HG03571 (cell line): ENCODE data around the gene FYB1.
"Not testable (repeated sequence)": the region's sequence is repeated elsewhere in the genome, so short reads cannot be mapped to it uniquely, and the experiment has no call there.

Source experiments
- ATAC-seq: cut with Tn5 transposase; IDR thresholded peaks from one replicate; pipeline ENCODE4 v1.9.1; 2021; ENCODE audit not compliant: unreplicated experiment

Gene FYB1

GRCh38 chr5:39189292-39189955, 29.9 kb downstream of the FYB1 start:
- no peak for ATAC-seq

- ATAC-seq, result no peak
Measured at GRCh38 chr5:39187831-39188731, 31.3 kb downstream of the FYB1 start.

GRCh38 chr5:39186722-39187539, 32.4 kb downstream of the FYB1 start:
- no peak for ATAC-seq

GRCh38 chr5:39186289-39186688, 33.1 kb downstream of the FYB1 start:
- ATAC-seq, result no peak

GRCh38 chr5:39185761-39186160, 33.6 kb downstream of the FYB1 start:
- no peak for ATAC-seq

- ATAC-seq, result not testable (repeated sequence)
Measured at GRCh38 chr5:39179561-39179960, 39.8 kb downstream of the FYB1 start.

- no peak for ATAC-seq
Measured at GRCh38 chr5:39178861-39179260, 40.5 kb downstream of the FYB1 start.

GRCh38 chr5:39178171-39178570, 41.2 kb downstream of the FYB1 start:
- no peak for ATAC-seq

- peak; percentile 82 for ATAC-seq
Measured at GRCh38 chr5:39177631-39177964, 41.8 kb downstream of the FYB1 start.

- peak; percentile 31 for ATAC-seq
Measured at GRCh38 chr5:39176759-39177630, 42.4 kb downstream of the FYB1 start.

GRCh38 chr5:39175273-39175955, 43.9 kb downstream of the FYB1 start:
- ATAC-seq, result no peak

GRCh38 chr5:39173069-39173468, 46.3 kb downstream of the FYB1 start:
- no peak for ATAC-seq

- no peak for ATAC-seq
Measured at GRCh38 chr5:39172593-39172992, 46.8 kb downstream of the FYB1 start.

GRCh38 chr5:39171647-39172046, 47.7 kb downstream of the FYB1 start:
- no peak for ATAC-seq

GRCh38 chr5:39169081-39169480, 50.3 kb downstream of the FYB1 start:
- ATAC-seq, result no peak

- no peak for ATAC-seq
Measured at GRCh38 chr5:39167972-39168342, 51.4 kb downstream of the FYB1 start.

GRCh38 chr5:39167141-39167971, 52.0 kb downstream of the FYB1 start:
- ATAC-seq, result no peak

- no peak for ATAC-seq
Measured at GRCh38 chr5:39164529-39165402, 54.6 kb downstream of the FYB1 start.
